ENCODE results near the gene ZNF655.

ZNF655 gene

GRCh38 chr7:99606531-99606930 is 48.1 kb downstream of the ZNF655 start:
- no peak for DNase-seq (ENCODE audit: low spot score)

- DNase-seq (ENCODE audit: low spot score): no peak
Measured at GRCh38 chr7:99607548-99607947, 49.1 kb downstream of the ZNF655 start.

- DNase-seq (ENCODE audit: low spot score): no peak
Measured at GRCh38 chr7:99614495-99614894, 56.1 kb downstream of the ZNF655 start.

- DNase-seq (ENCODE audit: low spot score): peak; percentile 6
Measured at GRCh38 chr7:99615989-99616358, 57.5 kb downstream of the ZNF655 start.

GRCh38 chr7:99616359-99617191 is 58.1 kb downstream of the ZNF655 start, which contains the start of gene ZSCAN25:
ZSCAN25 (plus strand) TSS chr7:99616946; CDS start chr7:99619607, 2,661 bp downstream.
- DNase-seq (ENCODE audit: low spot score): peak; percentile 90

GRCh38 chr7:99617192-99617781 is 58.8 kb downstream of the ZNF655 start:
- DNase-seq (ENCODE audit: low spot score): no peak

GRCh38 chr7:99618726-99619125 is 60.3 kb downstream of the ZNF655 start:
- DNase-seq (ENCODE audit: low spot score): no peak

- DNase-seq (ENCODE audit: low spot score): no peak
Measured at GRCh38 chr7:99619571-99620130, 61.2 kb downstream of the ZNF655 start.

- DNase-seq (ENCODE audit: low spot score): no peak
Measured at GRCh38 chr7:99621271-99621670, 62.8 kb downstream of the ZNF655 start.

GRCh38 chr7:99622596-99622995 is 64.2 kb downstream of the ZNF655 start:
- DNase-seq (ENCODE audit: low spot score): no peak

- no peak for DNase-seq (ENCODE audit: low spot score)
Measured at GRCh38 chr7:99623091-99623693, 64.8 kb downstream of the ZNF655 start.

GRCh38 chr7:99623702-99624447 is 65.4 kb downstream of the ZNF655 start:
- DNase-seq (ENCODE audit: low spot score): no peak

GRCh38 chr7:99624484-99624883 is 66.0 kb downstream of the ZNF655 start:
- no peak for DNase-seq (ENCODE audit: low spot score)

- DNase-seq (ENCODE audit: low spot score): no peak
Measured at GRCh38 chr7:99625321-99625720, 66.9 kb downstream of the ZNF655 start.

- no peak for DNase-seq (ENCODE audit: low spot score)
Measured at GRCh38 chr7:99625961-99626360, 67.5 kb downstream of the ZNF655 start.
